Activated T-helper 1 cell treated with anti-CD3 and anti-CD28 coated beads, Interleukin-12 subunit alpha, Interleukin-12 subunit beta, Interleukin-2, Interleukin-4 antibody, amounts not matched to agents 30 ng/mL and 10 ng/mL and 1 ng/mL, durations not matched to agents 14 hours and 24 hours and 36 hours (primary cell): ENCODE results near the gene PRRT1. TPM values are rescaled to one million over a fixed set of nuclear protein-coding genes. Genes with fewer than 3 reads are reported as not detected.
A peak's percentile ranks its signal among the peaks of the same experiment; 100 is the strongest.
"Not testable (repeated sequence)": the region's sequence is repeated elsewhere in the genome, so short reads cannot be mapped to it uniquely, and the experiment has no call there.

Source experiments
- DNase-seq: peaks from one replicate; pipeline ENCODE4 v3.0.0; 2021; ENCODE audit warnings: low spot score
- H3K27ac Mint-ChIP-seq: one replicate; pipeline ENCODE4 v1.8.0; 2021; ENCODE audit warnings: mild to moderate bottlenecking, mixed read lengths
- H3K27me3 Mint-ChIP-seq: one replicate; pipeline ENCODE4 v1.8.0; 2022; ENCODE audit warnings: mild to moderate bottlenecking, moderate library complexity, mixed read lengths; ENCODE audit not compliant: insufficient read depth
- H3K36me3 Mint-ChIP-seq: one replicate; pipeline ENCODE4 v1.8.0; 2021; ENCODE audit warnings: low read depth, mixed read lengths
- H3K4me1 Mint-ChIP-seq: one replicate; pipeline ENCODE4 v1.8.0; 2021; ENCODE audit warnings: low read depth, mixed read lengths
- H3K4me3 Mint-ChIP-seq: one replicate; pipeline ENCODE4 v1.8.0; 2021; ENCODE audit warnings: mild to moderate bottlenecking, moderate library complexity, mixed read lengths
- H3K9me3 Mint-ChIP-seq: one replicate; pipeline ENCODE4 v1.8.0; 2021; ENCODE audit warnings: mixed read lengths
- intact Hi-C: fragments of 100-400 bp; cut with micrococcal nuclease; formaldehyde crosslinking; loops from one replicate; pipeline ENCODE4 v1.15.1; 2024
- total RNA-seq: library from RNA; stranded (reverse); gene quantifications from 2 replicates; pipeline ENCODE4 v1.2.3, GENCODE V29; 2022

PRRT1 gene
- 0.24 and 0.57 TPM in 2 replicates for total RNA-seq

DNA sequence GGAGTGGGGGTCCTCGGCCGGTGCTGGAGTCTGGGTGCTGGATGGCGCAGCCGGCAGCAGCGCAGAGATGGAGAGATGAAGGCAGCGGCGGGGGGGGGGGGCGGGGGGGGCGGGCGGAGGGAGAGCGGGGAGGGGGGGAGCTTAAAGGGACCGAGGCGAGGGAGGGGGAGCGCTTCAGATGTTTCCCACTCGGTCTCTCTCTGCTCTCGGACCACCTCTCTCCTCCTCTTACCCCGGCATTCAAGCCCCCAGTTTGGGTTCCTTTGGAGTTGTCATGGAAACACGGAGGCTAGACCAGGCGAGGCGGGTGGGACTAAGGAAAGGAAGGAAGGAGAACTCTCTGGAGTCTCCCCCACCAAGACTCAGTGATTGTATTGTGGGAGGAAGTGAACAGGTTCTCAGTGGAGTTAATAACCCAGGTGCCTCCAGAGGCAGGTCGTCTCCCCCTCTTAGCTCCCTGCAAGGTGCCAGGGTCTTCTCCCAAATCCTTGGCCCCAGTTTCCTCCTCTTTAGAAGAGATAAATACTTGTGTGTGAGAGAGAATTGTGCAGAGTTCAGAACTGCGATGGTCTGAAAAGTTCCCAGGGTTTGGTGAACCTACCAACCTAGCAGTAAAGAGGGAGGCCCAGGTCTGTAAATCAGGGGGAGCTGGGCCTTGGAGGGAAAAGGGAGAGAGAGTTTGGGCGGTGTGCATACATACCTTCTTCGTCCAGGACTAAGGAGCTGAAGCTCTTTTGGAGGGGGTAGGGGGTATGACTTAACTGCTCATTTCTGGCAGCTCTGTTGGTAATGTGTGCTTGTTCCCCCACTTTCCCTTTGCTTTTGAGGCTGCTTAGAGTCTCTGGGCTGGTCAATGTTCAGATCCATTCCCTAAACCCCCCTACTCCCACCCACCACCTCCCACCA, at the start of gene PRRT1:
Gene PRRT1, minus strand, starts transcription at position 77 of the 906 bp plus-strand sequence. CDS start 112 bp downstream, outside the sequence.
- Mint-ChIP-seq H3K4me3 (peak within 1 kb of the TSS; percentile 69), H3K27me3 (peaks cover 46% of the 10 kb centered on the region), H3K4me1 (peaks cover 55% of the 10 kb centered on the region), H3K36me3 (peaks cover 6% of the 10 kb centered on the region), H3K9me3 (no peaks in the 10 kb centered on the region), H3K27ac (peak within 1 kb of the TSS; percentile 40)
- intact Hi-C loops = no loop called here
- no peak for DNase-seq

DNA sequence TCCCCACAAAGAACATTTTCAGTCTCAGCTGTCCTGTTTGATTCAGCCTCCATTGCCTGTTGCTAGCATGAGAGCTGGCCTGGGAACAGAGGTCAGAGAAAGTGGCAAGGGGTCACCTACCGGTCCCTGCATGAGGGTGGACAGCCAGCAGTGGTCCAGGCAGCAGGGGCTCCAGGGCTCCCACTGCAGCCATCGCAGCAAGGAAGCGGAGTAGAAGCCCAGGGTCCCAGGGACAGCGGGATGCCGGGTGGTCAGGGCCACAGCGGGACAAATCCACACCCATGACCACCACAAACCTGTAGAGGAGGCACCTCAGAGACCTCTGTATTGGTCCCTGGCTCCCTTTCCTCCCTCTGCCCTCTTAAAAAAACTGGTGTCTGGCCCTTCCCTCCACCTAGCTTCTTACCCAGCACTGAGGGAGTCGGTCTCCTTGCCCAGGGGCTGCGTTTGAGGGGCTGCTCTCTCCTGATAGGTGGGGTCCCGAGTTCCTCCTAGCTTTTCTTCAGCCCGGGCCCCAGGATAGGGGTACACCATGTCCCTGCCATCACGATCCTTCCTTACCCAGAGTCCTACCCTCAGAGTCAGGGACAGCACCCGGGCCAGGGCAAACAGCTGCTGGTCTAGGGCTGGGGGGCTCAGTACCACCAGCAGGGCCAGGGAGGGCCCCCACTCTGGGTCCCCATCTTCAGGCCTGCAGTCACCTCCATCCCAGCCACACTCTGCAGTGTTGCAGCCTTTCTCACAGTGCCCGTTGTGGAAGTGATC, 49.2 kb upstream of the PRRT1 start:
- DNase-seq = no peak
- Mint-ChIP-seq H3K4me1 (peaks cover 10% of the 10 kb centered on the region), H3K36me3 (no peaks in the 10 kb centered on the region), H3K27me3 (peaks cover 17% of the 10 kb centered on the region), H3K9me3 (no peaks in the 10 kb centered on the region), H3K27ac (no peak overlapping the region), H3K4me3 (no peak overlapping the region)
- intact Hi-C loops = no loop called here

- Mint-ChIP-seq H3K36me3 (no peaks in the 10 kb centered on the region), H3K4me1 (peaks cover 26% of the 10 kb centered on the region), H3K27me3 (peaks cover 5% of the 10 kb centered on the region), H3K9me3 (no peaks in the 10 kb centered on the region), H3K27ac (no peak overlapping the region), H3K4me3 (no peak overlapping the region)
- DNase-seq = no peak
- intact Hi-C loops = loop anchor here (5.0 kb wide), 3 partner anchors 58 to 1193 kb away; partner anchors contain the start of genes KIFC1, NELFE and SKIC2
Observed at GRCh38 chr6:32198866-32199265, 47.1 kb upstream of the PRRT1 start.

- Mint-ChIP-seq H3K27ac (no peak overlapping the region), H3K27me3 (peaks cover 5% of the 10 kb centered on the region), H3K9me3 (no peaks in the 10 kb centered on the region), H3K4me3 (peak overlapping the region; percentile 56), H3K36me3 (no peaks in the 10 kb centered on the region), H3K4me1 (peaks cover 31% of the 10 kb centered on the region)
- DNase-seq = no peak
- intact Hi-C loops = loop anchor here (5.0 kb wide), 3 partner anchors 59 to 1194 kb away; partner anchors contain the start of genes KIFC1, NELFE and SKIC2
Observed at GRCh38 chr6:32198345-32198696, 46.6 kb upstream of the PRRT1 start.

DNA sequence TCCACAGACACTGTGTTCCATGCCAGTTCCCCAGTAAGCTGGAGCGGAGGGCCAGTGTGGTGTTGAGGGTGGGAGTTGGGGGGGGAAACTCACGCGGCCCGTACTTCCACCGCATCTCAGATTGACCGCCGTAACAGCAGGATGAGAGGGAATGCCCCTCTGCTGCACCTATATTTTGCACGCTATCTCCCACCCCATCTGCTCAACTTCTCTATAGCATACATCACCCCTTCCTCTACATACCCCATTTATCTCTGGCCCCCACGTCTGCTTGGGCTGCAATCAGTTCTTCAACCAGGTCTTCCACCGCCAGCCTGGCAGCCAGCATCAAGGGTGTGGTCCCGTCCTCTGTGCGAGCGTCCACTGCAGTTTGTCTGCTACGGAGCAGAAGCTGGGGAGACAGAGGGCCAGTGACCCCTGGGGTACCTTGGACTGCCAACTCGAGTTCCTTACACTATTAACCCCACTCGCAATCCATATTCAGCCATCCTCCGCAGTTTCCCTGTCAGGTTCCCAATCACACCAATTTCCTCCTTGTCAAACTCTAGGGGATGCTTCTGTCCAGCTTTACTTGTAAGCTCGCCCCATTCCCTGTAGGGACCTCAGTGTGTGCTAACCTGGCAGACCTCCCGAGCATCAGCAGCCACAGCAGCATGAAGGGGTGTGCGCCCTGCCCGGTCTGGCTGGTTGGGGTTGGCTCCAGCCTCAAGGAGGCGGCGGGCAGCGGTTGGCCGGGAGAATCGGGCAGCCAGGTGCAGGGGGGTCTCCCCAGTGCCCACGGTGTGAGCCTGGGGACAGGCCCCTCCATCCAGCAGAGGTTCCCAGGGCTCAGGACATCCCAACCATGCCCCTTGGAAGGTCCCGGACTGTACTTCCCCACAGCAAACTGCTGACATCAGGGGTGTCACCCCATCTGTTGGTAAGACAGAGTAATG, 45.2 kb upstream of the PRRT1 start:
- Mint-ChIP-seq H3K27me3 (peaks cover 5% of the 10 kb centered on the region), H3K27ac (peak overlapping the region; percentile 98), H3K4me3 (peak overlapping the region; percentile 97), H3K36me3 (no peaks in the 10 kb centered on the region), H3K4me1 (peaks cover 39% of the 10 kb centered on the region), H3K9me3 (no peaks in the 10 kb centered on the region)
- DNase-seq = no peak
- intact Hi-C loops = loop anchor here (5.0 kb wide), 3 partner anchors 60 to 1195 kb away; partner anchors contain the start of genes KIFC1, NELFE and SKIC2

DNA sequence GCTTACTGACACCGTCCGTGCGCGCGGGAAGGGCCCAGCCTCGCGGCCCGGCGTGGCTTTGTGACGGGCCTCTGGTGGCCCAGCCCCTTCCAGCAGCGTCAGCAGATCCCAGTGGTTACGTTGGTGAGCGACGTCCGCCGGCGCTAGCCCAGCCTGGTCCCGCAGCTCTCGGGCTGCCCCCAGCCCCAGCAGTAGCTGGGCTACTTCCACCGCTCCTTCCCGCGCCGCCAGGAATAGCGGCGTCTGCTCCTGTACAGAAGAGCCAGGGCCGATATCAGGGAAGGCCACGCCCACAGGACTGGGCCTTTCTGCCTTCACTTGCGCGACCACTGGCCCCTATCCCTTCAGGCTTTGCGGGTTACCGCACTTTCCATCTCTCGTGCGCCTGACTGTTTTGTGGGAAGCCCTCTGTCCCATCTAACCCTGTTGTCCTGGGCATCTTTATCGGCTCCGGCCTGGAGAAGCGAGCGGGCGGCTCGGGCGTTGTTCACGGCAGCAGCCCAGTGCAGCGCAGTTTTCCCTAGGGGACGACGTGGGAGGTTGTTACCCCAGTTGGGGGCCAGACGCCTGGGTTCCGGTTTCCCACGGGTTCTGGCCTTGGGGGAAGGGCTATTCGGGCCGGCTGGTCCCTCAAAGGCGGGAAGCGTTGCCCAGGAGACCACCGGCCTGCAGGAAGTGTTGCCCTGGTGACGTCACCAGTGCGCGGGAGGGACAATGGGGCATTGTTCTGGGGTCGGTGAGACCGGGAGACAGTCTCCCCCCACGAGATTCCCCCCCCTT, 44.4 kb upstream of the PRRT1 start:
- DNase-seq = peak; percentile 44
- peaks cover 46% of the 10 kb centered on the region for H3K4me1 Mint-ChIP-seq
- intact Hi-C loops = loop anchor here (1.0 to 5.0 kb wide), 13 partner anchors 18 to 1196 kb away; partner anchors contain the start of genes BRD2, FKBPL, KIFC1 and NELFE
- H3K36me3 Mint-ChIP-seq = no peaks in the 10 kb centered on the region
- peak overlapping the region; percentile 97 for H3K4me3 Mint-ChIP-seq
- peaks cover 4% of the 10 kb centered on the region for H3K27me3 Mint-ChIP-seq
- H3K9me3 Mint-ChIP-seq = no peaks in the 10 kb centered on the region
- peak overlapping the region; percentile 98 for H3K27ac Mint-ChIP-seq

DNA sequence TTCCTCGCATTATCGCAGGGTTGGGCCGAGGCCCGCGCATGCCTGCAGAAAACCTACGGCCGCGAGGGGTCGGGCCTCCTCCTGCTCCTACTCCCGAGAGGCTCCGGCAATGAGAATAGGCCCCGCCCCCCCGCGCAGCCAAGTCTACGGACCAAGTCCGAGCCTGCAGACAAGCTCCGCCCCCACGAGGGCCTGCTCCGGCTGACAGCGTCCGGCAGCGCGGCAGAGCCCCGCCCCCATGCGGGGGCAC, 43.8 kb upstream of the PRRT1 start:
- intact Hi-C loops = loop anchor here (1.0 to 5.0 kb wide), 13 partner anchors 17 to 1197 kb away; partner anchors contain the start of genes BRD2, FKBPL, KIFC1 and NELFE
- H3K36me3 Mint-ChIP-seq = no peaks in the 10 kb centered on the region

DNA sequence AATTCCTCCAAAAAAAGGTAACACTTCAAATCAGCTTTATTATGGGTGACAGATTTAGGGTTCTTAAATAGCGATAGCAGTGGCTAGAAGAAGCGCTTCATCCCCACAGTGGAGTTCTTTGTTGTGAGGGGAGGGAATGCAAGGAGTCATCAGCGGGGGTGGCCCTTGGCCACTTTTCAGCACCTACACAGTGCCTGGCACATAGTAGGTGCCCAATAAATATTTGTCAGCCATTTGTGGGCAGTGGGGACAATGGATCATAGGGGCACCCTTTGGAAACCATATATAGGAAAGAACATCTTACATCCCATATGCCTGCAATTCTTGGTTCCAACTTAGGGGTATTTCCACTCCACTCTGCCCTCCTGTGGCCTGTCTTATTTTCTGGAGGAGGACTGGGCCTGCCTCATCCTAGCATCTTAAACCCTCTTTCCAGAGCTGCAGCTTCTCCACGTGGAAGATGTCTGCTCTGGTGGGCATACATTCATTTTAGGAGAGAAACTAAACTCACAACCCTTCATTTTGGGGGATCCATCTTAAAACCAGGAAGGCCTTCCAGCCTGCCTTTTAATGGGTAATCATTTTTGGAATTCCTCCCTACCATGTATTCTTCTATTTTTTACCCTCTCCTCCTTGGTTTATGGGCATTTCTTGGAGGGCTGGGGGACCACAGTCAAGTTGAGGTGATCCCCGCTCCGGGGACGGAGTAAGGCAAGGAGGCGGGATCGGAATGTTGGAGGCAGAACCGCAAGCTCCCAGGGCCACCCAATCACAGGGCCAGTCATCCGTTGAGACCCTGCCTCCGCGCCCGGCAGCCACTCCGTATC, 43.3 kb upstream of the PRRT1 start:
- intact Hi-C loops = loop anchor here (1.0 to 5.0 kb wide), 15 partner anchors 17 to 1197 kb away; partner anchors contain the start of genes BRD2, EHMT2, FKBPL and KIFC1
- Mint-ChIP-seq H3K27me3 (peaks cover 2% of the 10 kb centered on the region), H3K36me3 (no peaks in the 10 kb centered on the region), H3K4me3 (peak overlapping the region; percentile 97), H3K27ac (peak overlapping the region; percentile 98), H3K4me1 (peaks cover 48% of the 10 kb centered on the region), H3K9me3 (no peaks in the 10 kb centered on the region)
- no peak for DNase-seq

More for the DNA sequence above, 43.8 kb upstream of the PRRT1 start:
- Mint-ChIP-seq H3K4me1 (peaks cover 48% of the 10 kb centered on the region), H3K4me3 (peak overlapping the region; percentile 97), H3K27me3 (peaks cover 2% of the 10 kb centered on the region), H3K9me3 (no peaks in the 10 kb centered on the region), H3K27ac (peak overlapping the region; percentile 98)
- DNase-seq = peak; percentile 100

DNA sequence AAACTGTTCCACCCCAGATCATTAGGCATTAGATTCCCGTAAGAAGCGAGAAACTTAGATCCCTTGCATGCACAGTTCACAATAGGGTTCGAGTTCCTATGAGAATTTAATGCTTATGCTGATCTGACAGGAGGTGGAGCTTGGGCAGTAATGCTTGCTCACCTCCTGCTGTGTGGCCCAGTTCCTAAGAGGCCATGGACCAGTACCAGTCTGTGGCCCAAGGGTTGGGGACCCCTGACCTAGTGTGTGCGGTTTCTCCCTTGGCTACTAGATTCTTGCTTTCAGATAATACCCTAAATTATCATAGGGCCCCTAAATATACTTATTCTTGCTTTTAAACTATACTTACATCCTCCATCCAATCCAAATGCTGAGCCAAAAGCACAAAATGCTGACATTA, 42.6 kb upstream of the PRRT1 start:
- intact Hi-C loops = loop anchor here (2.0 to 5.0 kb wide), 6 partner anchors 76 to 774 kb away; partner anchors contain the start of genes BRD2, EHMT2, PRRC2A and TAP1
- H3K4me1 Mint-ChIP-seq = peaks cover 48% of the 10 kb centered on the region
- H3K36me3 Mint-ChIP-seq = no peaks in the 10 kb centered on the region
- peaks cover 2% of the 10 kb centered on the region for H3K27me3 Mint-ChIP-seq
- H3K9me3 Mint-ChIP-seq = no peaks in the 10 kb centered on the region
- peak overlapping the region; percentile 97 for H3K4me3 Mint-ChIP-seq
- no peak for DNase-seq
- no peak overlapping the region for H3K27ac Mint-ChIP-seq

GRCh38 chr6:32193096-32193495, 41.4 kb upstream of the PRRT1 start:
- peak overlapping the region; percentile 97 for H3K27ac Mint-ChIP-seq
- intact Hi-C loops = loop anchor here (5.0 kb wide), 2 partner anchors 296 to 381 kb away; partner anchors contain the start of gene EHMT2

DNA sequence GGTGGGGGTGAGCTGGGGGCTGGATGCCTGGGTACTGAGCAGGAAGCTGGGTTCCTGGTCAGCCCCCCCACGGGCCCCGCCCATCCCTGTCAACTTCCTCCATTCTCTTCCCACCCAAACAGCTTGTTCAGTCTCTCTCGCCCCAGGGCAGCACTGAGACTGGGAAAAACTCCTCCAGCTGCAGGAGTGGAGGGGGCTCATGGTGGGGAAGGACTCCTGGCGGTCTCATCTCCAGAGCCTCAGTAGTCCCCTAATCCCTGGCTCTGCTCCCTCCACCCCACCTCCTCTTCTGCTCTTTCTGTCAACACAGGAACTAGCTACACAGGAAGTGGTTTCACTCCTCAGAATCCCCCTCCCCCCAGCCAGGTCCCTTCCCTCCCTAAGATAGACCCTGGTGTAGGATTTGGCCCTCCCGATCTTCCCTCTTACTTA, 40.9 kb upstream of the PRRT1 start, which contains the start of gene GPSM3:
Gene GPSM3, minus strand, starts transcription at position 36 of the 432 bp plus-strand sequence. CDS start 130 bp downstream, outside the sequence.
- Mint-ChIP-seq H3K4me1 (peaks cover 62% of the 10 kb centered on the region), H3K27ac (peak within 1 kb of the TSS; percentile 97), H3K9me3 (no peaks in the 10 kb centered on the region), H3K27me3 (no peaks in the 10 kb centered on the region), H3K36me3 (peaks cover 8% of the 10 kb centered on the region), H3K4me3 (peak within 1 kb of the TSS; percentile 97)
- peak; percentile 55 for DNase-seq
- intact Hi-C loops = loop anchor here (5.0 kb wide), 2 partner anchors 295 to 380 kb away; partner anchors contain the start of gene EHMT2

More at GRCh38 chr6:32193096-32193495, 41.4 kb upstream of the PRRT1 start:
- not testable (repeated sequence) for H3K27me3 Mint-ChIP-seq, H3K9me3 Mint-ChIP-seq, DNase-seq, H3K36me3 Mint-ChIP-seq
- Mint-ChIP-seq H3K4me3 (peak overlapping the region; percentile 97), H3K4me1 (peaks cover 59% of the 10 kb centered on the region)
